NCI-H345 treated with DMSO at 0.1 percent for 48 hours (cell line): ENCODE data around the gene LY6G5B.

Experiments
- DNase-seq: peaks from one replicate; lab custom pipeline; 2025; ENCODE audit not compliant: unreplicated experiment; lab: John Stamatoyannopoulos, UW

The LY6G5B gene

GRCh38 chr6:31662124-31662723 is 7.6 kb upstream of the LY6G5B start:
- no peak for DNase-seq

DNA sequence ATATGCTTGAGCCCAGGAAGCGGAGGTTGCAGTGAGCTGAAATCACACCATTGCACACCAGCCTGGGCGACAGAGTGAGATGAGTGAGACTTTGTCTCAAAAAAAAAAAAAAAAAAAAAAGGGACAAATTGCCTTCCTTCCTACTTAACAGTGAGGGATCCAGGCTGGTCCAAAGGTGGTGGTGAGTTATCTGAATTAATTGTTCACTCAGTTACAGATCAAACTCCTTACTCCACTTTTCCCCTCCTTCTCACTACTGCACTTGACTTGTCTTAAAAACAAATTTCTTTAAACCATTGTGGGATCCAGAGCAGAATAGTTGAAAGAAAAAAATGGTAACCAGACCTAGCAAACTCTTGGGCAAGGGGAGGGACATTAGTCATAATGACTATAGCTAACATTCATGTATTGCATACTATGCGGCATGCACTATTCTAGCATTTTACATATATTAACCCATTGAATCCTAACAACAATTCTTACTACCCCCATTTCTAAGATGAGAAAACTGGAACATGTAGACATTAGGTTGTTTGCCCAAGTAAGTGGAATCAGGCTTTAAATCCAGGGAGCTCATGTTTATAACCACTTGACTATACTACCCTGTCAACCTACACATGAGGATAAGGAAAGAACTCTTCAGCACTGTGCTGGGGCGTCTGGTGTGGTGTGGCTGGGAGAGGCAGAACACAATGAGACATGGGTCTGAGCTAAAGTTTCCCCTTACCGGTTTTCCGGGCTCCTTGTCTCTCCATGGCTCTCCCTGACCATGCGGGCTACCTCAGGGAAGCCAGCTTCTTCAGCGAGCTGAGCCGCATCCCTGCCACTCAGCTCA is 6.4 kb upstream of the LY6G5B start:
- DNase-seq: no peak

DNA sequence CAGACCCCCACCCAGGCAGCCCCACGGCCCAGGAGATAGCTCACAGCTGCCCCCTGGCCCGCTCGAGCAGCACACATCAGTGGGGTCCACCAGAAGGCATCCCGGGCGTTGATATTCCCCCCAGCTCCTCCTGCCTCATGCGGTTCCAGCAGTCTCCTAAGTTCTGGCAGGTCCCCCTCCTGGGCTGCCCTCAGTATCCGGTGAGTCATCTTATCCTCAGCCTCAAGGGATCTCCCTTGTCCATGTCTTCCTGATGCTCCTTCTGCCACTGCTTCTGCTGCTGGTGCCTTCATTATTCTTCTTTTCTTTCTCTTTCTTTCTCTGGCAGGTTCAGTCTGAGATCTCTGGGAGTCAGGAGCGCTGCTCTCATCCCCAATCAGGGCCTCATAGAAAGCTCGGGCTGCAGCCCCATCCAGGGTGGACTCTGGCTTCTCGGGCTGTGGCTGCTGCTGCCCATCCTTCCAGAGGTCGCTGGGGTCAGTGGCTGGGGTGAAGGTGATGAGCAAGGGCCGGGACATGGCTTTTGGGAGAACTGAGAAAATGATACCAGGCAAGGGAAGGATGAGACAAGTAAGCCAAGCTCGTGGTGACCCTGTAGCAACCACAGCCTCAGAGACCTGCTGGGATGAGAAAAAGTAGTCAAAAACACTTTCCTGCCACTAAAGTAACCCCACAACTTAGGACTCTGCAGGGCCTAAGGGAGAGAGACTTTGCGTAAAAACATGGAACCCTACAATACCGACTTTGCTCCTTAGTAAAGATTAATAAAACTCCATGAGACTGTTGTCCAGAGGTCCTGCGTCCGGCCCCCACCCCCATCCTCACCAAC is 5.6 kb upstream of the LY6G5B start:
- no peak for DNase-seq

- DNase-seq: peak; percentile 82
Observed at GRCh38 chr6:31664790-31665500, 4.8 kb upstream of the LY6G5B start, which contains the start of gene GPANK1. Gene GPANK1 (minus strand): TSS chr6:31664997. CDS start chr6:31664478, 519 bp downstream.

DNA sequence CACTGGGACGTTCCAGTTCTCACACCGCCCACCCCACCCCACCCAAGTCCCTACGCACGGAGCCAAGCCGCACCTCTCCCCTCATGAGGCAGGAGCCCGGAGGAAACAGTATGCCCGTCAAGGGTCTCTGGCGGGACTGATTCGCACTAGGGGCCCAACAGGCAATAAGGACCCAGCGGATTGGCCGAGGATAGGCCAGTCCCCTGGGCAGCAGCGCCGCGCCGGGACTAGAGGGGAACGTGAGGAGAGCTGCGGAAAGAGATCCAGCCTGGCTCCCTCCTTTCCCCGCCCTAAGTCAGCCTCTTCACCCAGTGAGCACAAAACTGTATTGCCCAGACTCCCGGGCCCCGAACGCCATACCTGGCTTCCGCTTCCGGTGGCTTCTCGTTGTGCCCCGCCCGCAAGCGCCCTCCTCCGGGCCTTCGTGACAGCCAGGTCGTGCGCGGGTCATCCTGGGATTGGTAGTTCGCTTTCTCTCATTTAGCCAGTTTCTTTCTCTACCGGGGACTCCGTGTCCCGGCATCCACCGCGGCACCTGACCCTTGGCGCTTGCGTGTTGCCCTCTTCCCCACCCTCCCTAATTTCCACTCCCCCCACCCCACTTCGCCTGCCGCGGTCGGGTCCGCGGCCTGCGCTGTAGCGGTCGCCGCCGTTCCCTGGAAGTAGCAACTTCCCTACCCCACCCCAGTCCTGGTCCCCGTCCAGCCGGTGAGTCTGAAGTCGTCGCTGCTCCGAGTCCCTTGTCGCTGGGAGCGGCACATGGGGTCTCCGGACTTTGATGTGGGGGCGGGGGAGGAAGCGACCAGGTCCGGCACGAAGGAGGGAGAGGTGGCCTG is 4.1 kb upstream of the LY6G5B start, which contains the start of gene CSNK2B:
CSNK2B (plus strand) TSS at position 580 of the 836 bp plus-strand sequence. CDS start 752 bp downstream, outside the sequence.
- peak; percentile 96 for DNase-seq

- no peak for DNase-seq
Observed at GRCh38 chr6:31666337-31666965, 3.3 kb upstream of the LY6G5B start.

DNA sequence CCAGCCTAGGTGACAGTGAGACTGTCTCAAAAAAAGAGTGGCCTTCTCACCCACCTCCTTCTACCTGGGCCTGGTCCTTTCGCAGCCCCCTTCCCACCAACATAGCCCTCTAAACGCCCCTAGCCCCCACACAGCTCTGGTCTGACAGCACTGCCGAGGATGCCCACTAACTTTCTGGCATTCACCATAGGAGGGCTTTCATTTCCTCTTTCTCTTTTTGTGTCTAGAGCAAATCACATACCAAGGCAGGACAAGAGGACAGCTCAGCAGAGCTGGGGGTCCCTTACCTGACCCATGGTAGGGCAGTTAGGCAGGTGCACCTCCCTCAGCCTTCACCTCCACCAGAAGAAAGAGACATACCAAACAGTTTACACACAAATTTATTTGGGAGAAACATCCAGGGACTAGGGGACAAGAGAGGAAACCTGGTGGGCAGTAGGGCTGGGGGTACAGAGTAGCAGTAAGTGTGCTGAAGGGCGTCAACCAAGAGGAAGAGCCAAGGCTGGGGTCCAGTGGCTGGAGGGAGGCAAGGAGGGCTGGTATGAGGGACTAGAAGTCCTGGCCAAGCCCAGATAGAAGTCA is 6.6 kb downstream of the LY6G5B start:
- no peak for DNase-seq

- no peak for DNase-seq
Observed at GRCh38 chr6:31676904-31677303, 7.1 kb downstream of the LY6G5B start.

DNA sequence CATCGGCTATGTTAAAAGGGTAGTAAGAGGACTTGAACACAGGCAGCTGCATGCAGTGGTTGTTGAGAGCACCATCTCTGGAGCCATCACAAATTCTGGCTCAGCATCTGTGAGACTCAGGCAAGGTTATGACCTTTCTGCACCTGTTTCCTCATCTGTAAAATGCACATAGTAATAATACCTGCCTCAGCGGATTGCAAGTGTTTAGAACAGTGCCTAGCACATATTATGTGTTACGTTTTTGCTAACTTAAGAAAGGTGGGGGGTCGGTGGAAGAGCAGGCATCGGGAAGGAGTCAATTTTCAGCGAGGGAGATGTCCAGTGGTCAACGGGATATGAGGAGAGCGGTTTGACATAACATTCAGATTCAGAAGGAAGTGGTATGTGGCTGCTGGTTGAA is 8.2 kb downstream of the LY6G5B start:
- DNase-seq: no peak

DNA sequence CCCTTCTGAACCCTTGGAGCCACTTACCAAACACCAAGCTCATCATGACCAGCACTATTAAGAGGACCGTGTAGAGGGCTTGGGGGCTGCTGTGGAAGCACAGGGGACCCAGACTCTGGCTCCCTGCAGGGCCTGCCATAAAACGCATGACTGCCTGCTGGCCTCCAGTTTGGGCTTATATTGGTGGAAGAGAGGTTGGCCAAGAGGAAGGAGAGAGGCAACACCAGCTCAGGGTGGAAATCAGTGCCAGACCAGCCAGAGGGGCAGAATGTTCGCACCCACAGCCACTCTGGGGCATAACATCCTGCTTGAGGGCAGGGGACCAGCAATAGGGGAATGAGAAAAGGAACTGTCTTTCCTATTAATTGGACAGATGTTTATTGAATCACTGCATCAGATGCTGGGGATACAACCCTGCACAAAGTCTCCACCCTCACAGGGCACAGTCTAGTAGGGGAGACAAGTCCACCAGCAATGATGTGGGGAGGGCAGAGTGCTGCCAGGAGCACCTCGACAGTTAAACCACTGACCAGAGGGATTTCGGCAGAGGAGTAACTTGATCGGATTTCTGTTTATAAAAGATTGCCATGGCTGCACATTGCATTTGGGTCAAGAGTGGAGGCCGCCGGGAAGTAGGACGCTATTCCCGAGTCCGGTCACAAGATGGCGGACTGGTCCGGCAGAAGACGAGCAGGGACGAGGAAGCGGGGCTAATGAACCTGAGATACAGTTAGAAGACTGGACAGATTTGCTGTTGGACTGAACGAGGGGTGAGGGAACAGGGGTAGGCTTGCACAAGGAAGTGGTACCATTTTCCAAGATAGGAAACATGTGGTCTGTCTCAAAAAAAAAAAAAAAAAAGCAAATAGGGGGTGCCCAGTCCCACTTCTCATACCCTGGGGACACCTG is 10.7 kb downstream of the LY6G5B start, which contains the start of gene LY6G5C:
LY6G5C (minus strand) TSS at position 842 of the 909 bp plus-strand sequence; CDS start at position 148, 694 bp downstream.
- DNase-seq: peak; percentile 77

DNA sequence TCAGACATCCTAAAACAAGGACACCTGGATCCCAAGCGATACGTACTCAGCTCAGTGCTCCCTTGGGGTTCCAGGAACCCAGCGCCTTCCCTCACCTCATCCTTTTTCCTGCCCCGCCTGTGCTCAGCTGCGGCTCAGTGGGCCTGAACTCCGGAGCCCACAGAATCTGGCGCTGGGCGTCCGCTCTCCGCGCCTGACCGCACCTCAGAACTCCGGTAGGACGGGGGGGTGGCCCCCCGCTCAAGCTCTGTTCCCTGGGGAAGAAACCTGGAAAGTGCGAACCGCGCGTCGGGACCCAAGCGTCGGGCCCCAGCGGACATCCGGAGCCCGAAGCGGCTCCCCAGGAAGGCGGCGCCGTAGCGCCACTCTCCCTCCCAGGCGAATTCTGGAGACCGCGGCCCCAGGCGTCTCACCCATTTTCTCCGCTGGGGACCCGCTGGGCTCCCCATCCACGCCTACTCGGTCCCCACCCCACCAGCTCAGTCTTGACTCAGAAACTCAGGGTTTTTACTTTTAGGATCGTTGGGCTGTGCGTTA is 11.4 kb downstream of the LY6G5B start:
- no peak for DNase-seq

DNA sequence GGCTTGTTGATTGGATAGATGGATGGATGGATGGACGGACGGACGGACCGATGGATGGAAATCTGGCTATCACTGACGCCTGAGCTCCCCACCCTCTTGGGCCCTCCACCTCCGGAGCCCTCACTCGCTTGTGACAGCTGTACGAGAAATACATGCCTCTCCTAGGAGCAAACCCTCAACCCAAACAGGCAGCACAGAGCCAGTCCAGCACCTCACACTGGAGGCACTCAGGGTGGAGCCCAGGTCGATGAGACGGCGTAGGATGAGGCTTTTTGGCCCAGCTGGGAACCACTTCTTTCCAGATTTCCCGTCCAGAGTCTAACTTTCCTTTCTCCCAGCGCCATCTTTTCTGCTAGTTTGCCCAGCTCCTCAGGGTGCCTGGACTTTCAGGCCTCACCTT is 13.8 kb downstream of the LY6G5B start:
- no peak for DNase-seq

DNA sequence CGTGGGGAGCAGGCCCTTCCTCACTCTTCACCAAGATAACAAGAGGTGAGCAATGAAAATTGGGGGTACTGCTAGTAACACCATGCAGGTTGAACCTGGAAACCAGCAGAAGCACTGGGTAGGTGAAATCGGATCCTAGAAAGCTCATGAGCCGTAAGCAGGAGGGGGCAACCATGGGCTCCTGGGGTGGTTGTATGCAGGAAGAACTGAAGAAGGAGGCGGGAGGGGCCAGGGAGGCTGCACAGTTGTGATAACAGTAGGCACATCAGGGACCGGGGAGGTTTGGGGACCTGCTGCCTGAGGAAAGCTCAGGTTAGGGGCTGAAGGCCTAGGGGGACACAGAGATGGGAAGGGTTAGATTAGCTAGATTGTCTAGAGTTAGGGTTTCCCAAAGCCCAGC is 16.7 kb downstream of the LY6G5B start:
- no peak for DNase-seq

- DNase-seq: no peak
Observed at GRCh38 chr6:31687321-31687720, 17.5 kb downstream of the LY6G5B start.

DNA sequence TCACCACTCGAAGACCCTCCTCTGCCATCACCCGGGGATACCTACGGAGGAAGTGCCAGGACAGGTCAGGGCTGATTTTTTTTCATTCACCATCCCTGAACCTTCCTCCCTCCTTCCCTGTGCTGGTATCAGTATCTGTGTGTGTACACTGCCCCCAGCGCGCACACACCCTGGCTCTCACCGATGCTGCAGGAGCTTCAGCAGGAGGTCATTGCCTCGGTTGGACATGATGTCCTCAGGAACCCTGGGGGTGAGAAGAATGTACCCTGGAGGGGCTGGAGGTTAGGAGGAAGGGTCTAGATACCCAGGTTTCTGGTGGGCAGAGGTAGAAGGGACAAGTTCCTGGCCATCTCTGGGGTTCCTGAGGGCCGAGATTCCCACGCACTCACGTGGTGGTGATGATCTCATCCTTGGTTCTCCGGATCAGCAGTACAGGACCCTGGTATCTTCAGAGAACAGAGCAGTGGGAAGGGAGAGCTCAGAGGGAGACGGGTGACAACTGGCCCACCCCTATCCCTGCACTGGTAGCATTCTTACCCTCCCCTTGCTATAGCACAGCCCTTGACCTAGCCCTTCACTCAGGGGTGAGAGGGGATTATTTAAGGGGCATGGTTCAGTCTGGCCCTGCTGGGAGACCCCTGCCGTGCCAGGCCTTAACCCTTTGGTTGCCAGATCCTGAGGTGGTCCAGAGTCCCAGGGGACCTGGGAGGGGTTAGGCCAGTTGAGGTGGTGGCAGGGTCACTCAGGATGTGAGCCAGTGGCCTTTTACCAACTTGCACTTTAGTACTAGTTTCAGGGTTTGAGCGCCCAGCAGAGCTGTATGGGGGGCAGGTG is 18.3 kb downstream of the LY6G5B start:
- no peak for DNase-seq

DNA sequence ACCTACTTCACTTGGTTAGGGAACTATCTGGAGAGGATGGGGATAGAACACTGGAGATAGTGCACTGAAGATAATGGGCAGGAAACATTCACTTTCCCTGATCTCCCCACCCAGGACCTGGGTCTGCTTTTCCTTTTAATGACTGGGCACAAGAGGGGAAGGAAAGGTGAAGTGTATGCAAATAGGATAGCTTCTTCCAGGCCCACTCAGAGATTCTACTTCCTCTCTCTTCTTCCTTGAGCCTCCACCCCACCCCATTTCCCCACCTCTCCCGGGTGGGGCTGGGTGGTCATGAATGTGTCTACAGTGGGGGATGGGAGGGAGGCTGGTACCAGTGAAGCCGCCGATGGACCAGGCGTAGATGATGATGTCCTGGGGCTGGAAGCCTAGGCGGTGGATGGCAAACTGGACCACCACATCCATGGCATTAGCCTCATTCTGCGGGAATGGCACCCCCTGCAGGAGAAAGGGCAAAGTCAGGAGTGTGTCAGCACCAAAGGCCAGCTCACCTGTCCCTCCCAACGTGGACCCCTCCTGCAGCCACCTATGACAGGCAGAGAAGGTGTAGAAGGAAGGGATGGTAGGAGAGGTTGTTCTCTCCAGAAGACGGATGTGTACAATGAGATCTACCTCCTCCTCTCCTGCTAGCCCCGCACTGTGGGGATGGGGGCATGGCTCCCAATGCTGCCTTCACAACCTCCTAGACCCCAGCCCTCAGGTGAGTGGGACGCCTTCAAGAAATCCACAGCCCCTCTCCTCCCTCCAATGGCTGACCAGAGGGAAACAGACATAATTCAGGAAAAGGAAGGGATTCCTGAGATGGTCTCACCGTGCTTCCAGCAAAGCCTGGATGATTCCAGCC is 19.7 kb downstream of the LY6G5B start:
- DNase-seq: no peak
